Mesendoderm (in vitro differentiated cells): ENCODE results near the gene GP1BB.

Experiments used
- DNase-seq: peaks from one replicate; pipeline ENCODE4 v3.0.0; 2013
- H2AK5ac ChIP-seq: 2 replicates; pipeline ENCODE4 v1.6.1; 2013; ENCODE audit warnings: low read length, inconsistent platforms
- H2BK120ac ChIP-seq: 2 replicates; pipeline ENCODE4 v1.6.1; 2013; ENCODE audit warnings: low read depth, mild to moderate bottlenecking, low read length, moderate library complexity, mixed read lengths
- H2BK15ac ChIP-seq: replicated peaks from 2 replicates; pipeline ENCODE4 v1.6.1; 2013; ENCODE audit warnings: low read depth, mild to moderate bottlenecking, moderate library complexity
- H2BK5ac ChIP-seq: 2 replicates; pipeline ENCODE4 v1.6.1; 2013; ENCODE audit warnings: low read length, inconsistent platforms
- H3K18ac ChIP-seq: 2 replicates; pipeline ENCODE4 v1.6.1; 2013; ENCODE audit warnings: mild to moderate bottlenecking, low read length, mixed read lengths
- H3K23ac ChIP-seq: one replicate; pipeline ENCODE4 v1.6.1; 2013; ENCODE audit warnings: low read length
- H3K27ac ChIP-seq: 2 replicates; pipeline ENCODE4 v1.5.1; 2013; ENCODE audit warnings: low read depth, mild to moderate bottlenecking, inconsistent platforms, low read length, moderate library complexity
- H3K27me3 ChIP-seq: 2 replicates; pipeline ENCODE4 v1.6.1; 2013; ENCODE audit warnings: low read length, control low read depth, mild to moderate bottlenecking, inconsistent platforms; ENCODE audit not compliant: insufficient read depth, poor library complexity
- H3K36me3 ChIP-seq: 2 replicates; pipeline ENCODE4 v1.6.1; 2013; ENCODE audit warnings: low read length, inconsistent platforms; ENCODE audit not compliant: control insufficient read depth, insufficient read depth
- H3K4ac ChIP-seq: one replicate; pipeline ENCODE4 v1.6.1; 2013; ENCODE audit warnings: low read depth, mild to moderate bottlenecking, low read length, moderate library complexity
- H3K4me1 ChIP-seq: 2 replicates; pipeline ENCODE4 v1.6.1; 2013; ENCODE audit warnings: low read depth, low read length, inconsistent platforms; ENCODE audit not compliant: control insufficient read depth
- H3K4me2 ChIP-seq: 2 replicates; pipeline ENCODE4 v1.6.1; 2013; ENCODE audit warnings: low read length
- H3K4me3 ChIP-seq: 2 replicates; pipeline ENCODE4 v1.5.1; 2013; ENCODE audit warnings: mild to moderate bottlenecking, low read length
- H3K56ac ChIP-seq: one replicate; pipeline ENCODE4 v1.6.1; 2013; ENCODE audit warnings: low read length
- H3K79me1 ChIP-seq: 2 replicates; pipeline ENCODE4 v1.6.1; 2013; ENCODE audit warnings: low read length, inconsistent platforms
- H3K79me2 ChIP-seq: 2 replicates; pipeline ENCODE4 v1.6.1; 2013; ENCODE audit warnings: mild to moderate bottlenecking, low read length; ENCODE audit not compliant: control insufficient read depth, insufficient read depth
- H3K9ac ChIP-seq: 2 replicates; pipeline ENCODE4 v1.6.1; 2013; ENCODE audit warnings: low read length, inconsistent platforms
- H4K5ac ChIP-seq: one replicate; pipeline ENCODE4 v1.6.1; 2013; ENCODE audit warnings: low read length
- H4K8ac ChIP-seq: one replicate; pipeline ENCODE4 v1.6.1; 2013; ENCODE audit warnings: low read depth, mild to moderate bottlenecking, control low read depth, low read length, moderate library complexity
- WGBS: extraction: QIAGEN DNeasy Blood & Tissue Kit; methylation state at CpG from one replicate; pipeline ENCODE4 v1.1.7; 2013; ENCODE audit warnings: low lambda C conversion rate, missing lambda C conversion rate; ENCODE audit not compliant: insufficient coverage; ENCODE audit errors: extremely low coverage; 5-methylcytosine and 5-hydroxymethylcytosine counted together

The GP1BB gene

DNA sequence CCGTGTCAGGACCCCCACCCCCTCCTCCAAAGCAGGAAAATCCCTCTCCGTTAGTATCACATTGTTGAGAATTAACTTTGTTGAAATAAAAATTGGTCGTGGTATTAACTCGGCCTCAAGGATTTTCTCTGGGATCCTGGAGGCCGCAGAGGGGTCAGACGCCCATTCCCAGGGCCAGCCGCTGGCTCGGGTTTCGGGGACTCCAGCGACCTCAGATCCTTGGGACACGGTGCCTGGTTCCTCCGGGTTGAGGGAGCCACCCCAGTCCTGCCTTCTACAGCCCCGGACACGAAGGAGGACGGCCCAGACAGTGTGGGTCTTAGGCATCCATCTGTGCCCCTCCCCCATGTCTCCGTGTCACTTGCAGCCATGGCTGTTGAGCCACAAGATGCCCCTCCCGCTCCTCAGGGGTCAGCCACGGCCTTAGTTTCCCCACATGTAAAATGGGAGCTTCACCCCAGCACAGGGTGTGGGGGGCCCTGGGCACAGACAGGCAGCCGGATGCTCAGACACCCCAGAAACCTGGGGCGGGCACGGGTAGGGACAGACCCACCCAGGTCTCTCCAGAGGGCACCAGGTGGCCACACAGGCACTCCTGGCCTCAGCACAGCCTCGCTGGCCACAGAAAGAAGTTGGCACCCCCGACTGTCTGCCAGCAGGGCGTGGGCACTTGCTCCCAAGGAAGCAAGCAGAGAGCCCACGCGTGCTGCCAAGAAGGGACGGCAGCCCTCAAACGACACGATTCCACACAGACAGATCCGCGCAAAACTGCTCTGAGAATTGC lies 15.5 kb downstream of the GP1BB start:
- no CpG with 5 or more reads among the region's 31 CpGs for WGBS
- no peaks in the 10 kb centered on the region for H3K27me3 ChIP-seq
- no peak for DNase-seq

DNA sequence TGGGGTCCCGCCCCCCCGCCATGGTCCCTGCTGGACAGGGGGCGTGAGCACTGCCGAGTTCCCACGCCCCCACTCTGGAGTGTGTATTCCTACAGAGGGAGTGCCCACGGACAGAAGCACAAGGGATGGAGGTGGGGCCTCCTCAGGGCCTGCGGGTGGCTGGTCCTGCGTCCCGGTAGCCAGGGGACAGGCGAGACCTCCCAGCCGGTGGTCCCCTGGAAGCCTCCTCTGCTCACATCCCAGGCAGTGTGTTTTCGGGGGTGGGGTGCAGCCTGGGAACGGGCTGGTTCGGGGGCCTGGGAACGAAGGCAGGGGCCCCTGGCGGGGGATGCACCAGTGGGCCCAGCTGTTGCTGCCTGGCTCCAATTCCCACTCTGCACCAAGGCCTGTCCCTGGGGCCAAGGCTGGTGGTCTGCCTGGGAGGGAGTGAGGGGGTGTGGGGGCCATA lies 16.1 kb downstream of the GP1BB start:
- H3K79me2 ChIP-seq: no peaks in the 10 kb centered on the region
- H3K27me3 ChIP-seq: no peaks in the 10 kb centered on the region
- H3K9ac ChIP-seq: no peak overlapping the region
- no CpG with 5 or more reads among the region's 16 CpGs for WGBS
- no peak overlapping the region for H2AK5ac ChIP-seq
- no peak overlapping the region for H3K23ac ChIP-seq
- no peak for DNase-seq
- H3K56ac ChIP-seq: no peak overlapping the region
- no peak overlapping the region for H2BK120ac ChIP-seq
- H3K4me1 ChIP-seq: no peaks in the 10 kb centered on the region
- H4K8ac ChIP-seq: no peak overlapping the region
- H3K4ac ChIP-seq: no peak overlapping the region
- H3K4me2 ChIP-seq: no peak overlapping the region
- H2BK5ac ChIP-seq: no peak overlapping the region
- H2BK15ac ChIP-seq: no peak overlapping the region
- no peak overlapping the region for H3K27ac ChIP-seq
- no peak overlapping the region for H3K18ac ChIP-seq
- H4K5ac ChIP-seq: no peak overlapping the region
- no peaks in the 10 kb centered on the region for H3K36me3 ChIP-seq
- H3K4me3 ChIP-seq: no peak overlapping the region
- no peaks in the 10 kb centered on the region for H3K79me1 ChIP-seq

More for the DNA sequence above, 15.5 kb downstream of the GP1BB start:
- Histone ChIP-seq H2AK5ac (no peak overlapping the region), H3K18ac (no peak overlapping the region), H3K4ac (no peak overlapping the region), H2BK5ac (no peak overlapping the region), H4K5ac (no peak overlapping the region), H3K4me2 (no peak overlapping the region), H3K9ac (no peak overlapping the region), H3K36me3 (no peaks in the 10 kb centered on the region), H2BK120ac (no peak overlapping the region), H3K4me3 (no peak overlapping the region), H3K79me2 (no peaks in the 10 kb centered on the region), H3K23ac (no peak overlapping the region), H3K56ac (peak overlapping the region; percentile 49), H3K79me1 (no peaks in the 10 kb centered on the region), H2BK15ac (no peak overlapping the region), H4K8ac (no peak overlapping the region), H3K27ac (no peak overlapping the region), H3K4me1 (no peaks in the 10 kb centered on the region)

- H3K27ac ChIP-seq: no peak overlapping the region
- no peak overlapping the region for H4K5ac ChIP-seq
- H3K56ac ChIP-seq: no peak overlapping the region
- H3K23ac ChIP-seq: no peak overlapping the region
- WGBS: no CpG with 5 or more reads among the region's 7 CpGs
- no peak overlapping the region for H3K4me2 ChIP-seq
- no peaks in the 10 kb centered on the region for H3K27me3 ChIP-seq
- H2AK5ac ChIP-seq: no peak overlapping the region
- H2BK5ac ChIP-seq: no peak overlapping the region
- H3K36me3 ChIP-seq: no peaks in the 10 kb centered on the region
- H3K4me3 ChIP-seq: no peak overlapping the region
- H3K9ac ChIP-seq: no peak overlapping the region
- no peak for DNase-seq
- H3K4ac ChIP-seq: no peak overlapping the region
- H3K4me1 ChIP-seq: no peaks in the 10 kb centered on the region
- H2BK15ac ChIP-seq: no peak overlapping the region
- H3K79me2 ChIP-seq: no peaks in the 10 kb centered on the region
- H3K79me1 ChIP-seq: no peaks in the 10 kb centered on the region
- H4K8ac ChIP-seq: no peak overlapping the region
- H3K18ac ChIP-seq: no peak overlapping the region
- no peak overlapping the region for H2BK120ac ChIP-seq
Observed at GRCh38 chr22:19739911-19740449, 16.6 kb downstream of the GP1BB start.

- H3K79me2 ChIP-seq: no peaks in the 10 kb centered on the region
- no peak overlapping the region for H3K4ac ChIP-seq
- H3K36me3 ChIP-seq: no peaks in the 10 kb centered on the region
- H2BK15ac ChIP-seq: no peak overlapping the region
- DNase-seq: no peak
- H3K27ac ChIP-seq: no peak overlapping the region
- H3K79me1 ChIP-seq: no peaks in the 10 kb centered on the region
- H3K56ac ChIP-seq: no peak overlapping the region
- WGBS: no CpG with 5 or more reads among the region's 15 CpGs
- no peak overlapping the region for H3K4me3 ChIP-seq
- no peak overlapping the region for H2BK5ac ChIP-seq
- no peaks in the 10 kb centered on the region for H3K27me3 ChIP-seq
- no peak overlapping the region for H3K4me2 ChIP-seq
- no peak overlapping the region for H3K23ac ChIP-seq
- H2BK120ac ChIP-seq: no peak overlapping the region
- H4K5ac ChIP-seq: no peak overlapping the region
- no peak overlapping the region for H4K8ac ChIP-seq
- no peak overlapping the region for H2AK5ac ChIP-seq
- H3K18ac ChIP-seq: no peak overlapping the region
- no peaks in the 10 kb centered on the region for H3K4me1 ChIP-seq
- no peak overlapping the region for H3K9ac ChIP-seq
Observed at GRCh38 chr22:19740586-19740985, 17.2 kb downstream of the GP1BB start.

GRCh38 chr22:19741053-19741452 lies 17.7 kb downstream of the GP1BB start:
- Histone ChIP-seq H3K36me3 (no peaks in the 10 kb centered on the region), H2BK15ac (no peak overlapping the region), H3K27me3 (no peaks in the 10 kb centered on the region), H3K27ac (no peak overlapping the region), H2AK5ac (no peak overlapping the region), H2BK120ac (no peak overlapping the region), H4K8ac (no peak overlapping the region), H3K4ac (no peak overlapping the region), H3K79me2 (no peaks in the 10 kb centered on the region), H3K4me3 (no peak overlapping the region), H3K4me1 (peaks cover 2% of the 10 kb centered on the region), H3K56ac (no peak overlapping the region), H3K9ac (no peak overlapping the region), H4K5ac (no peak overlapping the region), H3K23ac (no peak overlapping the region), H3K4me2 (no peak overlapping the region), H3K18ac (no peak overlapping the region), H3K79me1 (no peaks in the 10 kb centered on the region), H2BK5ac (no peak overlapping the region)
- no CpG with 5 or more reads among the region's 7 CpGs for WGBS
- no peak for DNase-seq
